Activated effector memory CD4-positive, alpha-beta T cell treated with Interleukin-2 at 50 U/mL for 16 hours (primary cell): ENCODE results near the gene DNAH6.
"Not testable (repeated sequence)": the region's sequence is repeated elsewhere in the genome, so short reads cannot be mapped to it uniquely, and the experiment has no call there.

Source experiments
- DNase-seq: peaks from one replicate; pipeline ENCODE4 v3.0.0-alpha.2; 2020

DNAH6 gene

DNA sequence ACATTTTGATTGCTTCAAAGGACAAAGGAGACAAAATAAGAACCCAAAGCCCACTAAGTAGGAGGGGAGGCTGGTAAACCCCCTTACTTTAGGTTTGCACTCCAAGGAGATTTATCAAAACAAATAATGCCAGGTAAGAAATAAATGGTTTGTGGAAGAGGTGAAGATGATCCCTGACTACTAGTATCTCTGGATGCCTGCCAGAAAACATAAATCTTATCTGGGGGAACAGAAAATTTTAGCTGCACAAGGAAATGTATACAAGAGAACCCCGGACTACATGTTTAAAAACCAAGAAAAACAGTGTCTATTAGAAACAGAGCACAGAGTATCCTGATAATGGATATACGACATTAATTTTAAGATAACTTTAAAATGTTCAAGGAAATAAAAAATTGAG is 250.5 kb downstream of the DNAH6 start:
- no peak for DNase-seq

GRCh38 chr2:84768840-84769239 is 252.5 kb downstream of the DNAH6 start:
- no peak for DNase-seq

DNA sequence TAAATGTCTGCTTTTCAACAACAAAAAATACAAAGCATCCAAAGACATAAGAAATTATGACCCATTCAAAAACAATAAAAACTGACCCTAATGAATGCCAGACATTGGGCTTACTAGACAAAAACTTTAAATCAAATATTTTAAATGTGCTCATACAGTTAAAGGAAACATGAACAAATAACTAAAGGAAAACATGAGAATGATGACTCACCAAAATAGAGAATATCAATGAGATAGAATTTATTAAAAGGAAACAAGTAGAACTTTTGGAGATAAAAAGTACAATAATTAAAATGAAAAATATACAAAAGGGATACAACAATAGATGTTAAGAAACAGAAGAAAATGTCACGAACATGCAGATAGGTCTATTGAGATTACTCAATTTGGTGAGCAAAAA is 254.0 kb downstream of the DNAH6 start:
- DNase-seq = no peak

- no peak for DNase-seq
Measured at GRCh38 chr2:84771251-84771650, 255.0 kb downstream of the DNAH6 start.

DNA sequence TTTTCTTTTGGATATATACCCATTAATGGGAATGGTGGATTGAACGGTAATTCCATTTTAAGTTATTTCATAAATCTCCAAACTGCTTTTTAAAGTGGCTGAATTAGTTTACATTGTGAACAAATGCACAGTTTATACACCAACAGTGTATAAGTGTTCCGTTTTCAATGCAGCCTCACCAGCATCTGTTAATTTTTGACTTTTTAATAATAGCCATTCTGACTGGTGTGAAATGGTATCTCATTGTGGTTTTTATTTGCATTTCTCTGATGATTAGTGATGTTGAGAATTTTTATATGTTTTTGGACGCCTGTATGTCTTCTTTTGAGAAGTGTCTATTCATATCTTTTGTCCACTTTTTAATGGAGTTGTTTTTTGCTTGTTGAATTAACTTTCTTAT is 257.3 kb downstream of the DNAH6 start:
- not testable (repeated sequence) for DNase-seq

GRCh38 chr2:84776011-84776410 is 259.7 kb downstream of the DNAH6 start:
- no peak for DNase-seq

DNA sequence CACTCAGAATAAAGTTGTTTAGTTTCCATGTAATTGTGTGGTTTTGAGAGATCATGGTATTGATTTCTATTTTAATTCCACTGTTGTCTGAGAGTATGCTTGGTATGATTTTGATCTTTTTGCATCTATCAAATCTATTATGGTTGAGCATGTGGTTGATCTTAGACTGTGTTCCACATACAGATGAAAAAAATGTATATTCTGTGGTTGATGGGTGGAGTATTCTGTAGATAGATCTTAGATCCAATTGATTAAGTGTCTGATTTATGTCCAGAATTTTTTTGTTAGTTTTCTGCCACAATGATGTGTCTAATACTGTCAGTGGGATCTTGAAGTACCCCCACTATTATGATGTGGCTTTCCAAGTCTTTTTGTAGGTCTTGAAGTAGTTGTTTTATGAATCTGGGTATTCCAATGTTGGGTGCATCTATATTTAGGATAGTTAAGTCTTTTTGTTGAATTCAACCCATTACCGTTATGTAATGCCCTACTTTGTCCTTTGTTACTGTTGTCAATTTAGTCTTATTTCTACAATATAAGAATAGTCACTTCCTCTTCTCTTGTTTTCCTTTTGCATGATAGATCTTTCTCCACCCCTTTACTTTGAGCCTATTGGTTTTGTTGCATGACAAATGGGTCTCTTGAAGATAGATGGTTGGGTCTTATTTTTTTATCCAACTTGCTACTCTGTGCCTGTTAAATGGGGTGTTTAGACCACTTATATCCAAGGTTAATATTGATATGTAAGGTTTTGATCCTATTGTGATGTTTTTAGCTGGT is 262.8 kb downstream of the DNAH6 start:
- no peak for DNase-seq

GRCh38 chr2:84779781-84780180 is 263.5 kb downstream of the DNAH6 start:
- DNase-seq = no peak

- peak; percentile 46 for DNase-seq
Measured at GRCh38 chr2:84781942-84782716, 265.8 kb downstream of the DNAH6 start.

DNA sequence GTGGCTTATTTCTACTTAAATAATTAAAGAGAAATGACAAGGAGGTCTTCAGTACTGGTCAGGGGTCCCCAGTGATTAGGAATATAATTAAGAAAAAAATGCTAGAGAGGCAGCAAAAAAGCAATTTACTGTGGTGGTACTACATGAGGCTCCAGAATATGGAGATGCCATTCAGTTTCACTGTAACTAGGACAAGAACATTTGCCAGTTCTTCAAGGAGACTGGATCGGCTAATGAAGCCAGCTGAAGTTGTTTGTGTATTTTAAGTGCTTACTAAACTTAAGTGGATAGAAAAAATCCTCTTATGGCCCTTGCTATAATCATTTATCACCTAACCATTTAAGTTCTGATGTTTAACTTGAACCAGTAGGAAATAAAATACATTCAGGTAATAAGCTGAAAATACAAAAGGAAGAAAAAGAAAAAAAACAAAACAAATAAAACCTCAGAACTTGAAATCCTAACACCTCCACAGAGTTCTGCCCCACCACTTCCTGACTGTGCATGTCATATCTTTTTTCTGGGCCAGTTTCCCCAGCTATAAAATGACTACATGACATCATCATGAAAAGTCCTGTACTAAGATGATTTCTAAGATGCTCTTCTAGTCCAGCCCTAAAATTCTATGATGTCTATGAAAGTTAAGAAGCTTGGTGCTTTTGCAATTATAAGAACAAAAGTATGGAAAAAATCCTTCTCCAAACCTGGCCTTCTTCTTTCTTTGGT is 266.6 kb downstream of the DNAH6 start:
- peak; percentile 19 for DNase-seq

GRCh38 chr2:84785950-84786349 is 269.7 kb downstream of the DNAH6 start:
- no peak for DNase-seq

- DNase-seq = no peak
Measured at GRCh38 chr2:84786601-84787000, 270.3 kb downstream of the DNAH6 start.

DNA sequence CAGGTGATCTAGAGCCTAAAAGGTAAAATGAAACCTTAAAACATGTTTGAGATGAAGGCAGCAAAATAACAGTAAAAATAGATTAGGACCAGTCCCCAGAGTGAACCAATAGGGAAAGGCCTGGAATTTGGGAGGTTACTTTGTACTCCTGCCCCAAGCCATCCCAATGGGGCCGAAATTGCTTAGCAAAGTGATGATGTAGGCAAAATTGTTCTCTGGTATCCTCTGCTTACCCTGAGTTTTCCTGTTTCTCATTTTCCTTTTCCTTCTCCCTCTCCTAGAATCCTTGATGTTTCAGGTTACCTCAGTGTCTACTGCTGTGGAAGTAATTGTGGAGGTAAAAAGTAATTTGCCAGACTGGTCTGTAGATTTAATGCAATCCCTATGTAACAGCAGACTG is 271.7 kb downstream of the DNAH6 start:
- no peak for DNase-seq

DNA sequence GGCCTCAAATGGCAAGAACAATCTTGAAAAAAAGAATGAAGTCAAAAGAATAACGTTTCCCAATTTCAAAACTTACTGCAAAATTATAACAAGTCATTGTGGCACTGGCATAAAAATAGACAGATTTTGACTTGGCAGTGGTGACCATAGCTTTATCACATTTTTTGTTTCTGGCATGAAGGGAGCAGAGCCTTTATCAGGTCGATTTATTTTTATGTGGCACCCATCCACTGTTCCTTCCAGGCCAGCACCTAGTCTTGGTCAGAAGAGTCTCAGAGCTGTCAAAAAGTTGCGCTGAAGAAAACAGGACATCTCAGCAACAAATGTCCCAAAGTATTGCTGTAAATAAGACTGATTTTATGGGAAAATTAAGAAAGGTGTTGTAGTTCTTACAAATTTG is 272.2 kb downstream of the DNAH6 start:
- DNase-seq = no peak

GRCh38 chr2:84792856-84793522 is 276.7 kb downstream of the DNAH6 start:
- no peak for DNase-seq

GRCh38 chr2:84793641-84794040 is 277.3 kb downstream of the DNAH6 start:
- no peak for DNase-seq

GRCh38 chr2:84796798-84797197 is 280.5 kb downstream of the DNAH6 start:
- DNase-seq = no peak

GRCh38 chr2:84797271-84797670 is 281.0 kb downstream of the DNAH6 start:
- DNase-seq = no peak

- no peak for DNase-seq
Measured at GRCh38 chr2:84799772-84800171, 283.5 kb downstream of the DNAH6 start.

- DNase-seq = no peak
Measured at GRCh38 chr2:84800194-84800805, 284.0 kb downstream of the DNAH6 start.

DNA sequence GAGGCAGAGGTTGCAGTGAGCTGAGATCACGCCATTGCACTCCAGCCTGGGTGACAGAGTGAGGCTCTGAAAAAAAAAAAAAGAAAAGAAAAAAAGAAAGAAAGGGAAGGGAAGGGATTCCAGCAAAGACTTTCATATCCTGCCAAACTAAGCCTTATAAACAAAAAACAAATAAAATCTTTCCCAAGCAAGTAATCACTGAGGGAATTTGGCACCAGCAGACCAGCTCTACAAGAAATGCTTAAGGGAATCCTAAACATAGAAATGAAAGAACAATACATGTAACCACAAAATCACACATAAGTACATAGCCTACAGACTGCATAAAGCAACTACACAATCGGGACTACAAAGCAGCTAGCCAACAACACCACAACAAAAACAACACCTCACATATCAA is 285.5 kb downstream of the DNAH6 start:
- no peak for DNase-seq

GRCh38 chr2:84805250-84805958 is 289.1 kb downstream of the DNAH6 start:
- DNase-seq = no peak
